NCI-H1436 treated with DMSO at 0.1 percent for 48 hours (cell line): Measurements from ENCODE around the gene CREB3L1.
A peak's percentile ranks its signal among the peaks of the same experiment; 100 is the strongest.

Experiments used
- DNase-seq: peaks from one replicate; lab custom pipeline; 2025; lab: John Stamatoyannopoulos, UW

Gene CREB3L1, protein sequence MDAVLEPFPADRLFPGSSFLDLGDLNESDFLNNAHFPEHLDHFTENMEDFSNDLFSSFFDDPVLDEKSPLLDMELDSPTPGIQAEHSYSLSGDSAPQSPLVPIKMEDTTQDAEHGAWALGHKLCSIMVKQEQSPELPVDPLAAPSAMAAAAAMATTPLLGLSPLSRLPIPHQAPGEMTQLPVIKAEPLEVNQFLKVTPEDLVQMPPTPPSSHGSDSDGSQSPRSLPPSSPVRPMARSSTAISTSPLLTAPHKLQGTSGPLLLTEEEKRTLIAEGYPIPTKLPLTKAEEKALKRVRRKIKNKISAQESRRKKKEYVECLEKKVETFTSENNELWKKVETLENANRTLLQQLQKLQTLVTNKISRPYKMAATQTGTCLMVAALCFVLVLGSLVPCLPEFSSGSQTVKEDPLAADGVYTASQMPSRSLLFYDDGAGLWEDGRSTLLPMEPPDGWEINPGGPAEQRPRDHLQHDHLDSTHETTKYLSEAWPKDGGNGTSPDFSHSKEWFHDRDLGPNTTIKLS

DNA sequence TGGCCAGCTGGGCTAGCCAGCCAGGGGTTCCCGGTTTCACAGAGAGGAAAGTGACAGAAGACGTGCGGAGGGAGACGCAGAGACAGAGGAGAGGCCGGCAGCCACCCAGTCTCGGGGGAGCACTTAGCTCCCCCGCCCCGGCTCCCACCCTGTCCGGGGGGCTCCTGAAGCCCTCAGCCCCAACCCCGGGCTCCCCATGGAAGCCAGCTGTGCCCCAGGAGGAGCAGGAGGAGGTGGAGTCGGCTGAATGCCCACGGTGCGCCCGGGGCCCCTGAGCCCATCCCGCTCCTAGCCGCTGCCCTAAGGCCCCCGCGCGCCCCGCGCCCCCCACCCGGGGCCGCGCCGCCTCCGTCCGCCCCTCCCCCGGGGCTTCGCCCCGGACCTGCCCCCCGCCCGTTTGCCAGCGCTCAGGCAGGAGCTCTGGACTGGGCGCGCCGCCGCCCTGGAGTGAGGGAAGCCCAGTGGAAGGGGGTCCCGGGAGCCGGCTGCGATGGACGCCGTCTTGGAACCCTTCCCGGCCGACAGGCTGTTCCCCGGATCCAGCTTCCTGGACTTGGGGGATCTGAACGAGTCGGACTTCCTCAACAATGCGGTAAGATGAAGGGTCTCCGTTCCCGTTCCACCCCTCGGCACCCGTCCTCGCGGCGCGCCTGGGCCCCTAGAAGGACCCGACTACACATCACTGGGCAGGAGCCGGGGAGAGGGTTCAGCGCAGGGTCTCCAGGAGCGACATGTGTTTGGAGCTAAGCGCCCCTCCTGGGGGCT lies at the start of gene CREB3L1:
CREB3L1 (plus strand) TSS at position 41 of the 765 bp plus-strand sequence; CDS start at position 491, 450 bp downstream.
- DNase-seq = no peak

DNA sequence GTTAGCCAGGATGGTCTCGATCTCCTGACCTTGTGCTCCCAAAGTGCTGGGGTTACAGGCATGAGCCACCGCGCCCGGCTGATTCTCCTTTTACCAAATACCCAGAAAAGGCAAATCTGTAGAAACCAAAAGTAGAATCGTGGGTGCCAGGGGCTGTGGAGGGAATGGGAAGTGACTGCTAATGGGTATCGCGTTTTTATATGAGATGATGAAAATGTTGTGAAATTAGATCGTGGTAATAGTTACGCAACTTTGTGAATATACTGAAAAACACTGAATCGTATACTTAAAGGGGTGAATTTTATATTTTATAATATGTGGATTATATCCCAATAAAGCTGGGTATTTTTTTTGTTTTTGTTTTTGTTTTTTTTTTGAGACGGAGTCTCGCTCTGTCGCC lies 48.2 kb upstream of the CREB3L1 start:
- DNase-seq = no peak

GRCh38 chr11:46234311-46234710 lies 43.2 kb upstream of the CREB3L1 start:
- no peak for DNase-seq

- DNase-seq = no peak
Measured at GRCh38 chr11:46235777-46236688, 41.4 kb upstream of the CREB3L1 start.

GRCh38 chr11:46236918-46237247 lies 40.6 kb upstream of the CREB3L1 start:
- no peak for DNase-seq

DNA sequence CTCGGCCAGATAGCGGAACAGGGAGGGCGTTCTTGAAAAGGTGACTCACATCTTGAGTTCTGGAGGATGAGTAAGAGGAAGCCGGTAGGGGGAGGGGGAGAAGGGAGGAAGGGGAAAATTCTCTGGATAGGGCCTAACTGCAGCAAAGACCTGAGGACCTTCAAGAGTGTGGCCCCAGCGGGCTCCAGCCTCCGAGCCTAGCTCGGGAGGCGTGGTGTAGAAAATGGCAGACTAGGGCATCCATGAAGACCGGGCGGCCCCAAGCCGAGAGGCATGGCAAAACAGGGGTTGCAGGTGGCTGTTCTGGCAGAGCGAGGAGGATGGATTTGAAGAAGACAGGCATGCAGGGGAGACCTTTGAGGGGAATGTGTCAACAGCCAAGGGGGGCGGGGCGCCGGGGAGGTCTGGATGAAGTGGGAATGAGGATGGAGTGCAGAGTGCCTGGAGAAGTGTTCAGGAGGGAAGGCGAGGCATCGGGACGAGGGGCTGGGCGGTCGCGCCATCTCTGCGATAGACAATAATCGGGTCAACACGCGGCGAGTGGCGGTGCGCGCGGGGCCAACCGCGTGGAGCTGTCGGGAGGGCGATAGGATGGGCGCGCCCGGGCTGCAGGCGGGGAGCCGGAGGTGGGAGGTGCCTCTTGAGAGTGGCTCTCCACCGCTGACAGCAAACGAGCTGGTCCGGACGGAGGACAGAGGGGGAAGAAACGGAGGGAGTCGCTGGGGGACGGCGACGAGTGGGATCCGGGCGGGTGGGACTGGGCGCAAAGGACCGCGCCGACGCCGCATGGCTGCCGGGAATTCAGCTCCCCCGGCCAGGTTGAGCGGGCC lies 40.0 kb upstream of the CREB3L1 start:
- no peak for DNase-seq

GRCh38 chr11:46238078-46238966 lies 39.1 kb upstream of the CREB3L1 start:
- no peak for DNase-seq

GRCh38 chr11:46238967-46239800 lies 38.3 kb upstream of the CREB3L1 start:
- DNase-seq = no peak

GRCh38 chr11:46239801-46240061 lies 37.7 kb upstream of the CREB3L1 start:
- DNase-seq = peak; percentile 25

GRCh38 chr11:46240371-46240770 lies 37.1 kb upstream of the CREB3L1 start:
- no peak for DNase-seq

DNA sequence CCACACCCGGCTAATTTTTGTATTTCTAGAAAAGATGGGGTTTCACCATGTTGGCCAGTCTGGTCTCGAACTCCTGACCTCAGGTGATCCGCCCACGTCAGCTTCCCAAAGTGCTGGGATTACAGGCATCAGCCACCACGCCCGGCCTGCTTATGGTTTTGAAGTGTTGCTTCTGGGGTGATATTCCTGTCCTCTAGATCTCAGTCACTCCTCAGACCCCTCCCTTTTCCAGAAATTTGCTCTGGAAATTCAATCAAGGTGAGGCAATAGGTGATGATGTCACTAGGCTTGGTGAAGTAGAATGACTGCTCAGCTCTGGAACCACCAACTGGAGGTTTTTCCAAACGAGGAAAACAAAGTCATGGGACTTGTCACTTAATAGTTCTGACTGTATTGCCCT lies 36.6 kb upstream of the CREB3L1 start:
- no peak for DNase-seq

DNA sequence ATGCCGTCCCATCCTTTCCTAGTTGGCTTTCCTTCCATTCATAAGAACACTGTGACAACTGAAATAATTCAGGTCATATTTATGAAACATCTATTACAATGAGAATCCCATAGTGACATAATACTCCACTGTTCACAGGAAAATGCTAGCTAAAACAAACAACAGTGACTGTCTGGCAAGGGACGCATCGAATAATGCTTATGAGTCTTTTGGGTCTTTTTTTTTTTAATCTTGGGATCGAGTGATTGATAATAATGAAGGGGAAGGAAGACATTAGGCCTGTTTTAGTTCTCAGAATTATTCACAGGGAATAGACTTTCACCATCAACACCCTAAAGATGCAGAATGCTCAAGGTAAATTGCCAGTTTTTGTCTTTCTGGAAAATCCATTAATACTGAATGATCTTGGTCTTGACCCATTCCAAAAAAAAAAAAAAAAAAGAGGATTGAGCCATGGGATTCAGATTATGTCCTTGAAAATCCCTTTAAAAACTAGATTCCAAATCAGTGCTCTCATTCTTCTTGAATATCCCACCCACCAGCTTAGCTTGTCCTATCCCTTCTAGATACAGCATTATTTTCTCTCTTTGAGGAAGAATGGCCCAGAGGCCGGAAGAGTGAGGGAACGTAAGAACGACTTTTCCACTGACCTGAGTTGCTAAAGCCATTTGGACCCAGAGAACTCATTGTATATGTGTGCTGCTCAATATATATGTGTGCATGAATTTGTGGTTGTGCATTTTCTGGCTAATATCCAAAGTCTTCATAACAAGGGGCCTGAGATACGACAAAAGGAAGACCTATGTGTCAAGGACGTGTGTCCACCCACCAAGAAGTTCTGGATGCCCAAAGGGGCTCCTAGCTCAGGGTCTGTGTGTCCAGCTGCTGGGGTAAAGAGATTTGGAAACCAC lies 35.2 kb upstream of the CREB3L1 start:
- DNase-seq = no peak

- DNase-seq = peak; percentile 53
Measured at GRCh38 chr11:46242952-46243795, 34.3 kb upstream of the CREB3L1 start.

- DNase-seq = no peak
Measured at GRCh38 chr11:46243796-46244109, 33.7 kb upstream of the CREB3L1 start.

GRCh38 chr11:46246521-46246920 lies 30.9 kb upstream of the CREB3L1 start:
- DNase-seq = no peak

DNA sequence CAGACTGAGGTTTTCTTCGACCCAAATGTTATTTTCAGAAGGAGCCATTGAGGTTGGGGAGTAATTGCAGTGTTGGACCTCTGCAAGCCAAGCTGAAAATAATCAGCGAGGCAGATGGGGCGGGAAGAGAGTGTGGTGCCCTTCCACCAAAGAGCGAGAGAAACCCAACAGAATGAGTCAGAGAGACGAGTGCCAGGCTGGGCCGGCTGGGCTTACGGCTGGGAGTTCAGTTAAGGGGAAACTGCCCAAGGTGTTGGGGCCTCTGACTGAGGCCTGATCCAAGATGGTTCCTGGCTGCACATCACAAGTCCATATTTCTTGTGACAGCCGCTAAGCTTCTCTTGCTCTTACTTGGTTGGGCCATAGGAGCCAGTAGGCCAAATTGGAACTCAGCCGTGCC lies 30.4 kb upstream of the CREB3L1 start:
- DNase-seq = no peak

DNA sequence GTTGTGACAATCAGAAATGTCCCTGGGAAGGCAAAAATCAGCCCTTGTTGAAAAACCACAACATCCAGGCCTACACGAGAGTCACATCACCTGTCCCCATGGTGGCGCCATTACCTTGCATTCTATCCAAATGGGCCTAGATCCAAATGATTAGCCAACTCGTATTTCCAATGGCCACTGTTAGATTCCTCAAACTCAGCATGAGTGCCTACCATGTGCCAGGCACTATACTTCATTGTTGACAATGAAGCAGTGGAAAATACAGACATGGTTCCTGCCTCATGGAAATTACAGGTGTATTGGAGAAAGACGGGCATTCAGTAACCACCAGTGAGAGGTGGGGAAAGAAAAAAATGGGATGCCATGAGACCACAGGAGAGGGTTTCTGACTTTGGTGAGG lies 29.8 kb upstream of the CREB3L1 start:
- DNase-seq = no peak
